ENCODE data around the gene GPX2.

GPX2 gene

DNA sequence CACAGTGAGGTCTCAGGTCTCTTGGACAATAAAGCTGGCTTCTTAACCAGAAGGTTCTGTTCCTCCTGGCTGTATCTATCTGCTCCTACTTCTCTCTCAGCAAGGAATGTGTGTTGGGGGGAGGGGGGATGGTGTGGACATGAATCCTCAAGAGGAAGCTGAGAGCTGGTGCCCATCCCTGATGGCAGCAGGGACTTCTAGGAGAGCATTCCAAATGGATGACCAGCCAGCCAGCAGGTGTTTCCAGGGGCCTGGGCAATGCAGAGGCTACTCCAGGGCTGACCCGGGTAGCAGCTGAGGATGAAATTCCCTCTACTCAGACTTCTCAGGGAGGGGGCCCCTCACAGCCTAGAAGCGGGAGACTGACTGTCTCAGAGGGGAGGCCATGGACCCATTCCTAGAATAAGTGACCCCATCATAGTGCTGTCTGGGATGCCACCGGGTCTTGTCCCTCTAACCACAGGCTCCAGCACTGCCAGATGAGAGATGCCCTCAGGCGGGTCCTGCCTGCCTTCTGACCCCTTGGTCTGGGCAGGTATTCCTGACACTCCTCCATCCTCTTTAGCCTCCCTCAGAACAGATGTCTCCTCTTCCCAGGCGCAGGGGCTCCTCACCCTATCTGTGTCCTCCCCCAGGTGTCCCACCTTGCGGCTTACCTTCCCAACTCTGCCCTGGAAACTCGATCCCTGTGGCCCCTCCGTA, 28.4 kb upstream of the GPX2 start:
- DNase-seq (ENCODE audit: low read depth), result no peak
- H3K4me3 ChIP-seq (ENCODE audit: low read depth, low read length), result no peak overlapping the region
- TF ChIP-seq, protein P1, sequence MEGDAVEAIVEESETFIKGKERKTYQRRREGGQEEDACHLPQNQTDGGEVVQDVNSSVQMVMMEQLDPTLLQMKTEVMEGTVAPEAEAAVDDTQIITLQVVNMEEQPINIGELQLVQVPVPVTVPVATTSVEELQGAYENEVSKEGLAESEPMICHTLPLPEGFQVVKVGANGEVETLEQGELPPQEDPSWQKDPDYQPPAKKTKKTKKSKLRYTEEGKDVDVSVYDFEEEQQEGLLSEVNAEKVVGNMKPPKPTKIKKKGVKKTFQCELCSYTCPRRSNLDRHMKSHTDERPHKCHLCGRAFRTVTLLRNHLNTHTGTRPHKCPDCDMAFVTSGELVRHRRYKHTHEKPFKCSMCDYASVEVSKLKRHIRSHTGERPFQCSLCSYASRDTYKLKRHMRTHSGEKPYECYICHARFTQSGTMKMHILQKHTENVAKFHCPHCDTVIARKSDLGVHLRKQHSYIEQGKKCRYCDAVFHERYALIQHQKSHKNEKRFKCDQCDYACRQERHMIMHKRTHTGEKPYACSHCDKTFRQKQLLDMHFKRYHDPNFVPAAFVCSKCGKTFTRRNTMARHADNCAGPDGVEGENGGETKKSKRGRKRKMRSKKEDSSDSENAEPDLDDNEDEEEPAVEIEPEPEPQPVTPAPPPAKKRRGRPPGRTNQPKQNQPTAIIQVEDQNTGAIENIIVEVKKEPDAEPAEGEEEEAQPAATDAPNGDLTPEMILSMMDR (IDR thresholded peaks at IDR 0.05; ENCODE audit: insufficient read depth, low read depth, low read length, missing control alignments), result no peak

DNA sequence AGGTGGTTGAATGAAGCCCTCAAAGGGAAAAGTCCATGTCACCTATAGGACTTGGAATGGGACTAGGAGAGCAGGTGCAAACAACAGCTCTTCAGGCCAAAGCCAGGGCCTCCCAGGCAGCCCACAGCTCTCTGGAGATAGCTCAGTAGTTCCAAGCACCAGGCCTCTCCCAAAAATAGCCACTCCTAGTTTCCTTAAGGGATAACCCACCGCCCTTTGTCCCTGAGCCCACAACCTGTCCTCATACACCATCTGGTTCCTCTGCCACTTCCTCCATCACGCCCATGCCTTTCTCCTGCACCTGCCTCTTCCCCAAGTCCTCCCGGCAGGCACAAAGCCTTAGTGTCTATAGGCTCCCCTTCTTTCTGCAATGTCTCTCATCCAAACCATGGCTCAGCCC, 27.5 kb upstream of the GPX2 start:
- no peak overlapping the region for H3K4me3 ChIP-seq (ENCODE audit: low read depth, low read length)
- TF ChIP-seq, protein P1 (IDR thresholded peaks at IDR 0.05; ENCODE audit: insufficient read depth, low read depth, low read length, missing control alignments), result no peak
- no peak for DNase-seq (ENCODE audit: low read depth)

DNA sequence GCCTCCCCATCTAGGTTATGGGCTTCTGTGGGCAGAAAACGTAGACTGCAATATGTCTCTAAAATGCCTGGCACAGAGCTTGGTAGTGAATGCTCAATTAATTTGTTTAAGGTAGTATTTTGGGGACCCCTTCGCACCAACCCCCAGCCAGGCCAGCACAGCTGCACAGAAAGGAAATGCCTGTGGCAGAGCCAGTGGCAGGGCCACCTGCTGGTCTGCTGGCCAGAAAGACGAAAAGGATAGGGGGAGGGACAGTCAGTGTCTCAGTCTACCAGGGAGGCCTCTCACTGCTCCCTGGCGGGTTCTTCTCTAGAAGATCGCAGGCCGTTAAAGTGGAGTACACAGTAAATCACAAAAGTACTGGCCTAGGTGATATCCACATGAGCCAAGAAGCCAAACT, 26.1 kb upstream of the GPX2 start:
- TF ChIP-seq, protein P1 (IDR thresholded peaks at IDR 0.05; ENCODE audit: insufficient read depth, low read depth, low read length, missing control alignments), result no peak
- no peak for DNase-seq (ENCODE audit: low read depth)
- H3K4me3 ChIP-seq (ENCODE audit: low read depth, low read length), result no peak overlapping the region

DNA sequence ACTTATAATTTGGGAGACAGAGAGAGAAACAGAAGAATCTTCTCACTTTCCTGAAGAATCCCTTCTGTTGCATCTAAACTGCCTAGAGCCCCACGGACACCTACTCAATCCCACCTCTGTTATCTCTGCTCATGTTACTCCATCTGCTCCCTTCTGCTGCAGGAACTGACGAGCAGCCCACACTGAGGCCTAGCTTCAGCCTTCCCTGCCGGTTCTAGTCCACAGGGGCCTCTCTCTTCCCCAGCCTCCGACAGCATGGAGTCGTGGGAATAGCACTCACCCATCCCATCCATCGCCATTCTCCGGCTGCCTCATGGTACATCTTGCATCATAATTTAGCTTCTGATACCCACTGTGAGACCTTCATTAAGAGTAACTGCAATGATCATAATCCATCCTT, 25.6 kb upstream of the GPX2 start:
- no peak overlapping the region for H3K4me3 ChIP-seq (ENCODE audit: low read depth, low read length)
- TF ChIP-seq, protein P1 (IDR thresholded peaks at IDR 0.05; ENCODE audit: insufficient read depth, low read depth, low read length, missing control alignments), result no peak
- DNase-seq (ENCODE audit: low read depth), result no peak

DNA sequence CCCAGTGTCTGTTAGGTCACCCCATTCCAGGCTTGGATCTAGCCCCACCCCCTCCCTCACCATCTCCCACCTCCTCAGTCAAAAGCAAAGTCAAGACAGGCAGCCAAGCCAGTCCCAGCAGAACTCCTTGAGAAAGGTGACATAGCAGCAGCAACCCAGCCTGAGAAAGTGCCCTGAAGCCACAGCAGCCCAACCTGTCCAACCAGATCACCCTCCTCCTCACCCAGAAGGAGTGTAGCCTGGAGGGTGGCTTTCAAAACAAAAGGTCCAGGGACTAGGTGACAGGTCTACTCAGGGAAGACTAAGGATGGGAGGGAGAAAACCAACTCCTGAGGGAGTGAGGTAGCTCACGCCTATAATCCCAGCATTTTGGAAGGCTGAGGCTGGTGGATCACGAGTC, 24.4 kb upstream of the GPX2 start:
- no peak for DNase-seq (ENCODE audit: low read depth)
- TF ChIP-seq, protein P1 (IDR thresholded peaks at IDR 0.05; ENCODE audit: insufficient read depth, low read depth, low read length, missing control alignments), result no peak
- H3K4me3 ChIP-seq (ENCODE audit: low read depth, low read length), result no peak overlapping the region

DNA sequence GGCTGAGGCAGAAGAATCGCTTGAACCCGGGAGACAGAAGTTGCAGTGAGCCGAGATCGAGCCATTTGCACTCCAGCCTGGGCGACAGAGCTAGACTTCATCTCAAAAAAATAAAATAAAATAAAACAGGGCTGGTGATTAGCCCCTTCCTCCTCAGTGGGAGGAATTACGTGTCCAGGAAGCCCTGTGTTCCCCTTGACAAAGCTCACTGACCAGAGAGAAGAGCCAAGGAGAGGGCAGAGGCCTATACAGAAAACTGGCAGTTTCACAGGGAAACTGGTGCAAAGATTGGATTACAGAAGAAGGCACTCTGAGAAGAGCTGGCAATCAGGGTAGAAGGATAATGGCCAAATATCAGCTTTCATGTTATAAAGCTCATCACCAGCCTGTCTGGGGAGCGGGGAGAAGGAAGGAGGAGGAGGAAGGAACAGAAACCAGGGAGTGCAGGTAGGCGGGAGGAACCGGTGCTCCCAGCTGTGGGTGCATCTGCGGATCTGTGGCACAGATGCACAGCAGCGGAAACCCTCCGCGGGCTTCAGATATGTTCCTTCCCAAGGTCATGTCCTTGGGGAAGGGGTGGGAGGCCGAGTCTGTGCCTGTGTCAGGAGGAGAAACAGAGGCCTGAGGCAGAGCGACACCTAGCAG, 22.9 kb upstream of the GPX2 start:
- DNase-seq (ENCODE audit: low read depth), result no peak
- no peak overlapping the region for H3K4me3 ChIP-seq (ENCODE audit: low read depth, low read length)
- TF ChIP-seq, protein P1 (IDR thresholded peaks at IDR 0.05; ENCODE audit: insufficient read depth, low read depth, low read length, missing control alignments), result no peak
